Stimulated activated CD4-positive, alpha-beta T cell treated with anti-CD3 and anti-CD28 coated beads, Interleukin-15, amount 100 ng/mL, for 1 hour (primary cell): Measurements from ENCODE around the gene OR2T1.
"Not testable (repeated sequence)": the region's sequence is repeated elsewhere in the genome, so short reads cannot be mapped to it uniquely, and the experiment has no call there.

Experiments
- DNase-seq, 2 donors: peaks; one replicate each; pipeline ENCODE4 v3.0.0-alpha.2; 2020; ENCODE audit warnings: low read depth in 1 of 2, low spot score in 1 of 2

Gene OR2T1

GRCh38 chr1:248402748-248403147, at the start of gene OR2T1:
OR2T1 (plus strand) TSS chr1:248403048; CDS start chr1:248406148, 3,100 bp downstream.
- no peak for DNase-seq

DNA sequence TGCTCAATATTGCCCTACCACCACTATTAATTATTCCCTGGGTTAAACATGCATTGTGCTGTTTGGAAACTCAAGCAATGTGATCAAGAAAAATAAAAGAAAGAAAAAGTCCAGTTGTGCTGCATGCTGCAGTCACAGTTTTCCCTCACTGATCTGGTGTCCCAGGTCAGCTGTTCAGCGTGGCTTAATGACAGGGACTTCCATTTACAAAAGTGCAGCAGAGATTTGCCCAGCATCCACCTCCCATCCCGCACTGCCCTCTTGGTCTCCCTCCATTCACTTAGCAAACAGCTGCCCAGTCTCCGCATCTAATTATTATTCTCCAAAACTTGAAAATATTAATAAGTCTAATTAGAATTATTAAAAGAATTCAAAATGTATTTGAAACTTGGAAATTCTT, 43.4 kb upstream of the OR2T1 start:
- no peak for DNase-seq

- DNase-seq, result no peak
Measured at GRCh38 chr1:248361121-248361715, 41.6 kb upstream of the OR2T1 start, which contains the start of gene OR2T4. OR2T4 (plus strand) TSS chr1:248361665; CDS start chr1:248361665, 0 bp downstream.

- DNase-seq, result no peak
Measured at GRCh38 chr1:248366609-248367008, 36.2 kb upstream of the OR2T1 start.

- DNase-seq, result no peak
Measured at GRCh38 chr1:248372394-248372793, 30.5 kb upstream of the OR2T1 start.

DNA sequence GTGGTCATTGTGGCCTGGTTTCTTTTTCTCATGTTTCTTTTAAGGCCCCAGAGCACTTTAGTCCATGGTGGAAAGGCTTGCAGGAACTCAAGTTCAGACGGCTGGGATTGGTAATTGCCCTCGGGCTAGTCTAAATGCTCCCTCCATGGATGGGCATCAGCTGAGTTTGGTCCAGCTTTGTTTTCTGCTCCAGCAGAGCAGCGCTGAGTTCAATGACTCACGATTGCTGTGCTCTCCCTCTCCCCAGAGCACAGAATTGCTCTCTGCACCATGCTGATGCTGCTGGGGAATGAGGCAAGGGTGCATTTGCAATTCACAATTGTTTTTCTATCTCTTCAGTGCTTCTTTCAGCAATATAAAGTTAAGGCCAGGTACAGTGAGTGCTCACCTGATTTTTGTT, 29.1 kb upstream of the OR2T1 start:
- no peak for DNase-seq

DNA sequence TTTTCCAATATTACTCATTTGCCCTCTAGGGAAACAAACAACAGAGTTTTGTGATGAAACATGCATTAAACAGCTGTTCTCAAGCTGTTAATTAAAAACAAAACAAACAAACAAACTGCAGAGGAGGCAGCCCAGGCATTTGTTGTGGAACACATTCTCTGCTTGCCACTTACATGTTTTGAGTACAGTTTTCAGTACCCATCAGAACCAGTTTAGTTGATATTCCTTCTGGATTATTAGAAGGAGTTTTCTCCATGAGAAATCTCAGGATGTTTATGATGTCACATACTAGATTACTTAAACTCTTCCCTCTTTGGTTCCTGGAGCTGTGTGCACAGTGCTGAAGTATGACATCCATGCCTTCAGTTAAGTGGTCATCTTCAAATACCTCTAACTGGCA, 27.4 kb upstream of the OR2T1 start, which contains the start of gene OR2T6:
OR2T6 (plus strand) TSS at position 301 of the 400 bp plus-strand sequence. CDS start 11,863 bp downstream, outside the sequence.
- no peak for DNase-seq

GRCh38 chr1:248376916-248377315, 25.9 kb upstream of the OR2T1 start:
- DNase-seq, result no peak

- DNase-seq, result no peak
Measured at GRCh38 chr1:248380854-248381253, 22.0 kb upstream of the OR2T1 start.

- no peak for DNase-seq
Measured at GRCh38 chr1:248388426-248388825, 14.4 kb upstream of the OR2T1 start.

DNA sequence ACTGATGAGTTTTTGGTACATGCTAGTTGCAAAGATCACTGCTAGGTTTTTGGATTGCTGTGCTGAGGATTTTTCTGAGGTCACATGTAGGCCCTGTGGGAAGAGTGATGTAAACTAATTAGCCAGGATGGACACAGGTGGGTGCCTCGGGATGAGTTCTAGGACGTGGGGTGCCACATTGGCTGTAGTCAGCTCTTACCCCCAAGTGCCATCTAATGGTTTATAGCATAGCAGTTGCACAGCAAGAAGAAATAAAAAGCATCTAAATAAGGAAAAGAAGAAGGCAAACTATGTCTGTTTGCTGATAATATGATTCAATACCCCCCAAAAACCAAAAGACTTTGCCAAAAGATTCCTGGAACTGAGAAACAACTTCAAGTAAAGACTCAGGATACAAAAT, 9.8 kb upstream of the OR2T1 start:
- no peak for DNase-seq

DNA sequence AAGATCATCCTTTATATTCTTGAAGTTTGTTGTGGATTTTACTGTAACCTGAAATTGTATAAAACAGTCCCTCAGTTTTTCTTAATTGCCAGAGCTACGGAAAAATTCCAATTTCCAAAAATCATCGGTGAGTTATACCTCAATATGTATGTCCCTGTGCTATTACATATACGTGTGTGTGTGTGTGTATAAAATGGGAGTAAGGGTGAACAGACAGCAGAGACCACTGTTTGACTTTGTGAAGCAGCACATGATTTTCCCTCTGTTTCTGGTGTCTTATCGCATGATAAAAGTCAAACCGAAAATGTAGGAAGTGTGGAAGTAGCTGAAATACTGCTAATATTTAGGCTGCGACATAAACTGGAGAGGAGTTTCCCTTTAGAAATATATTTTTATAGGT, 1.2 kb downstream of the OR2T1 start:
- no peak for DNase-seq

DNA sequence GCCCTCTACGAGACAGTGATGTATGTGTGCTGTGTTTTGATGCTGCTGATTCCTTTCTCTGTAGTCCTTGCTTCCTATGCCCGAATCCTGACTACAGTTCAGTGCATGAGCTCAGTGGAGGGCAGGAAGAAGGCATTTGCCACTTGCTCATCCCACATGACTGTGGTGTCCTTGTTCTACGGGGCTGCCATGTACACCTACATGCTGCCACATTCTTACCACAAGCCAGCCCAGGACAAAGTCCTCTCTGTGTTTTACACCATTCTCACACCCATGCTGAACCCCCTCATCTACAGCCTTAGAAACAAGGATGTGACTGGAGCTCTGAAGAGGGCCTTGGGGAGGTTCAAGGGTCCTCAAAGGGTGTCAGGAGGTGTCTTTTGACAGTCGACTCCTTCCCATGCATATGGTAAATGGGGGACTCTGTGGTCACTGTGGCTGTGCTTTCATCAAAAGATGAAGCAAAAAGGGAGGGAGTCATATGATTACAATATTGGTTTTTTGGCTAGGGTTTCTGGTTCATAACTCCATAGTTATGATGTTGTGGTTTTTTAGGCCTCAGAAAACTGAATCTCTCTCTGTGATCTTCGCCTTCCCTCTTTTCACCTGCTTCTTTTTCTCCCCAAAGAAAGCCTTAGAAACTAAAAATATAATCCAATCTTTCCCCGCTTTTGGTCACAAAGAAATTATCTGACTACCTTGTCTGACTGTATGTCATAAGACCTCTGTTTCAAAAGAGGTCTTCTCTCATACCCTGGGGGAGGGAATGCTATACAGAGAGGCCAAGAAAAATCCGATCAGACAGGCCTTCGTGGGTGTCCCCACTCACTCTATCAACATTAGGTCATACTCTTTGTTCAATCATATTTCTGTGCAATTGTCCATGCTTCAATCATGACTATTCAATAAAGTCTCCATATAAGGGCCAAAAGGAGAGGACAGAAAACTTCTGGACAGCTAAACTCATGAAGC, 4.2 kb downstream of the OR2T1 start:
- no peak for DNase-seq

DNA sequence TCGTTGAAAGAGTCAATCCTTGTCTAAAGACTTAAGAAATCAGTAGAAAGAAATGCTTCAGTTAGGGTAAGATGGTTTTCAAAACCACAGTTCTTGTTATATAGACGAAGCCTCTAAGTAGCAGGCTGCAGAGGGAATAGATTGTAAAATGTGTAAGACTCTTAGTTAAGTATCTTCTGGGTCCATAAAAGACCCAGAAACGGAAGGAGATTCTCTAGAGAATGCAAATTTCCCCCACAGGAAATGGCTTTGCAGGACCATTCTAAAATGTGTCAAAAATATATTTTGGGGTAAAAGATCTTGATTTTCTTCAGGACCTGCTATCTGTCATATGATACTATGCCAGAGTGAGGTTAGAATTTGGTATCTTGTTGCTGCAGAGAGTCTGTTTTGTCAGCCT, 13.4 kb downstream of the OR2T1 start:
- DNase-seq, result no peak

DNA sequence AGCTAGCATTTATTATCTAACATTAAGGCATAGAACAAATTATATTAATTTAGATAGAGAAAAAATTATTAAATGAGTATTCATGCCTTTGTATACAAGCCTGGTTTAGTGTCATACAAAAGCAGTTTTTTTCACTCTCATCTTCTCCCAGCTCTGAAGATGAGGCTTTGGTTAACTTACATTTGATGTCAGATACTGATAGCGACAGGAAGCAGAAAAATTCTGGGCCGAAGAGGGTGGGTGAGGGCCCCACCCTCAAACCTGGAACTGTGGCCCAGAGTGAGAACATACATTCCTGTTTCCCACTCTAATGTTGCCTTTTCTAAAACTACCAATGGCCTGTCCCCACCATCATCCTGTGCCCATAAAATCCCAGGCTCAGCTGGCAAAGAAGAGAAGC, 15.0 kb downstream of the OR2T1 start:
- DNase-seq, result no peak

DNA sequence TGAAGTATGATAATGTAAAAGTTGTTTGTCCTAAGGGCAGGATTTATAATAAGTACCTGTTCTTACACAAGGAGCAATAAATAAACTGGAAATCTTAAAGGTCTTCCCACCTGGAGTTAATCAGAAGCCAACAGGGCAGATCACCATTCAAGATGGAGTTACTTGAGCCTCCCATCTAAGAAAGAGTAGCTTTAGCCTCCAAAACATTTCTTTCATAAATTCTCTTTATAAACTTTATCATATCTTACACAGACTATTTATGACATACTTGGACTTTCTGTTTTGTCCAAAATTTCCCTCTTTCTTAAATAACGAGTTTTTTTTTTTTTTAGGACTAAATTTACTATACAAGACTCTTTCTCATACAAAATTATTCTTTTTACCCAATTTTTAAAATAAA, 18.5 kb downstream of the OR2T1 start:
- no peak for DNase-seq

- DNase-seq, result not testable (repeated sequence)
Measured at GRCh38 chr1:248427526-248428191, 24.8 kb downstream of the OR2T1 start.

- not testable (repeated sequence) for DNase-seq
Measured at GRCh38 chr1:248428192-248428533, 25.3 kb downstream of the OR2T1 start.

- DNase-seq, result not testable (repeated sequence)
Measured at GRCh38 chr1:248431683-248432082, 28.8 kb downstream of the OR2T1 start.

DNA sequence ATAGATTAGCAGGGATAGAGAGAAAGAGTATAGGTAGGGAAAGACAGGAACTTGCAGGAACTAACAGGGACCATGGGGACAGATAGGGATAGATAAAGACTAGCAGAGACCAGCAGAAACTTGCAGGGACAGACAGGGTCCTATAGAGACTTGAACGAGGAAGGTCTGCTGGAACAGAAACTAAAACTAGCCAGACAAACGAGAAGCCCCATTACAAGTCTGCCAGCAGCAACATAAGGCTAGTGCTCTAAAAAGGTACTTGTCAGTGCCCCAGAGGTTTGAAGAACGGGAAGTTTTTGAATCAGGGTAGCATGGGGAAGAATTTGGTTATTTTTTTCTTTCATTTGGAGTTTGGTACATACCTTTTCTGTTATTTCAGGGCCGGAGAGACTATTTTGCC, 29.4 kb downstream of the OR2T1 start:
- DNase-seq, result not testable (repeated sequence)

GRCh38 chr1:248433811-248434415, 31.1 kb downstream of the OR2T1 start:
- DNase-seq, result not testable (repeated sequence)
